ENCODE results near the gene VTI1B.

DNA sequence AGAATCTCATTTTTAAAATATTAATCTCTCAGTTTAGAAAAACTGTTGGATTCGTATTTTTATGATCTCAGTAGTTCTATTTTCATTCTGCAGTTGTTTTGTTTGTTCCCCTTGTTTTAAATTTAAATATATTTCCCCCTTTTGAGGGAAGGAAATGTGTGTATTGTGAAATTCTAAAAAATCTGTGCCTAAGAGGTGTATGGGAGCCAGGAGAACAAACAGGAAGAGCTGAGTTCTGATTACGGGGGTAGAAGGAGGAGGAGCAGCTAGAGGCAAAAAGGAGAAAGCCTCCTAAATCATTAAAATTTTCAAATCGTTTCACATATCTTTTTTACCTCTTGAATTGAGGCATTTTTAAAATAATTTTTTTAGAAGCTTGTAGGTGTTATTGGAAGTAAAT lies 29.6 kb upstream of the VTI1B start:
- no peak for TF ChIP-seq POLR2AphosphoS5 (IDR thresholded peaks at IDR 0.05)
- TF ChIP-seq POLR2A (IDR thresholded peaks at IDR 0.05): no peak
- no peak for TF ChIP-seq EP300 (IDR thresholded peaks at IDR 0.05)
- TF ChIP-seq, protein P1, sequence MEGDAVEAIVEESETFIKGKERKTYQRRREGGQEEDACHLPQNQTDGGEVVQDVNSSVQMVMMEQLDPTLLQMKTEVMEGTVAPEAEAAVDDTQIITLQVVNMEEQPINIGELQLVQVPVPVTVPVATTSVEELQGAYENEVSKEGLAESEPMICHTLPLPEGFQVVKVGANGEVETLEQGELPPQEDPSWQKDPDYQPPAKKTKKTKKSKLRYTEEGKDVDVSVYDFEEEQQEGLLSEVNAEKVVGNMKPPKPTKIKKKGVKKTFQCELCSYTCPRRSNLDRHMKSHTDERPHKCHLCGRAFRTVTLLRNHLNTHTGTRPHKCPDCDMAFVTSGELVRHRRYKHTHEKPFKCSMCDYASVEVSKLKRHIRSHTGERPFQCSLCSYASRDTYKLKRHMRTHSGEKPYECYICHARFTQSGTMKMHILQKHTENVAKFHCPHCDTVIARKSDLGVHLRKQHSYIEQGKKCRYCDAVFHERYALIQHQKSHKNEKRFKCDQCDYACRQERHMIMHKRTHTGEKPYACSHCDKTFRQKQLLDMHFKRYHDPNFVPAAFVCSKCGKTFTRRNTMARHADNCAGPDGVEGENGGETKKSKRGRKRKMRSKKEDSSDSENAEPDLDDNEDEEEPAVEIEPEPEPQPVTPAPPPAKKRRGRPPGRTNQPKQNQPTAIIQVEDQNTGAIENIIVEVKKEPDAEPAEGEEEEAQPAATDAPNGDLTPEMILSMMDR (IDR thresholded peaks at IDR 0.05): no peak
